SK-N-SH (cell line): ENCODE results near the gene CIROP. TPM values are rescaled to one million over a fixed set of nuclear protein-coding genes. Genes with fewer than 3 reads are reported as not detected.

ENCODE experiments used
- CTCF ChIA-PET: fragments of 300-600, 350-600 bp; formaldehyde crosslinking; extraction: SDS; loops from one replicate; lab custom pipeline; 2021; lab: Yijun Ruan, JAX
- POLR2A ChIA-PET: fragments of 350-600 bp; sonication (Branson Sonifier 250); formaldehyde crosslinking; extraction: SDS; loops from one replicate; lab custom pipeline; 2020; ENCODE audit warnings: antibody characterized with exemption, inconsistent platforms; lab: Yijun Ruan, JAX
- DNase-seq: peaks from one replicate; pipeline ENCODE4 v3.0.0; 2012
- H2AFZ ChIP-seq: fragments of 200-600 bp; sonication (generic); 2 replicates; pipeline ENCODE4 v1.8.1; 2016; ENCODE audit warnings: antibody characterized with exemption, mild to moderate bottlenecking, low read depth
- H3F3A ChIP-seq: fragments of 200-600 bp; sonication (generic); replicated peaks from 2 replicates; pipeline ENCODE3; 2016; ENCODE audit warnings: antibody characterized with exemption, mild to moderate bottlenecking; ENCODE audit not compliant: insufficient read depth
- H3K27ac ChIP-seq, 2 experiments: fragments of 200-500 bp in 1 of 2; fragments of 200-600 bp in 1 of 2; sonication (Bioruptor generic) in 1 of 2; sonication (generic), shearing (Covaris generic) in 1 of 2; 2 replicates each; pipeline versions ENCODE4 v1.5.1 to v1.6.1; 2014 to 2016; ENCODE audit warnings: low read depth in 2 of 2, inconsistent platforms in 1 of 2, low read length in 1 of 2, mild to moderate bottlenecking in 1 of 2, mixed read lengths in 1 of 2
- H3K27me3 ChIP-seq: fragments of 200-600 bp; sonication (generic), shearing (Covaris generic); 2 replicates; pipeline ENCODE4 v1.6.1; 2016; ENCODE audit warnings: mixed run types; ENCODE audit not compliant: insufficient read depth
- H3K36me3 ChIP-seq, 2 experiments: fragments of 200-500 bp in 1 of 2; fragments of 200-600 bp in 1 of 2; sonication (Bioruptor generic) in 1 of 2; sonication (generic) in 1 of 2; replicated peaks in 1 of 2; 2 replicates each; pipeline versions ENCODE3 to v1.5.1; 2014 to 2016; ENCODE audit warnings: low read length in 1 of 2, mild to moderate bottlenecking in 1 of 2; ENCODE audit not compliant: insufficient read depth in 2 of 2, control insufficient read depth in 1 of 2
- H3K4me1 ChIP-seq, 2 experiments: fragments of 200-500 bp in 1 of 2; fragments of 200-600 bp in 1 of 2; sonication (Bioruptor generic) in 1 of 2; sonication (generic), shearing (Covaris generic) in 1 of 2; 2 replicates each; pipeline versions ENCODE4 v1.5.1 to v1.6.1; 2014 to 2016; ENCODE audit warnings: low read depth in 1 of 2, low read length in 1 of 2, mixed run types in 1 of 2; ENCODE audit not compliant: insufficient read depth in 2 of 2, control insufficient read depth in 1 of 2
- H3K4me2 ChIP-seq: fragments of 200-600 bp; sonication (generic), shearing (Covaris generic); 2 replicates; pipeline ENCODE4 v1.6.1; 2017; ENCODE audit warnings: mixed run types
- H3K4me3 ChIP-seq, 2 experiments: fragments of 200-500 bp in 1 of 2; fragments of 200-600 bp in 1 of 2; sonication (Bioruptor generic) in 1 of 2; sonication (generic), shearing (Covaris generic) in 1 of 2; 2 replicates each; pipeline versions ENCODE4 v1.5.1 to v1.8.1; 2014 to 2016; ENCODE audit warnings: low read depth in 2 of 2, inconsistent platforms in 1 of 2, low read length in 1 of 2, mild to moderate bottlenecking in 1 of 2, mixed read lengths in 1 of 2, moderate library complexity in 1 of 2
- H3K79me2 ChIP-seq: fragments of 200-600 bp; sonication (generic); 2 replicates; pipeline ENCODE4 v1.8.1; 2017; ENCODE audit warnings: mild to moderate bottlenecking; ENCODE audit not compliant: insufficient read depth
- H3K9ac ChIP-seq: fragments of 200-600 bp; sonication (generic); 2 replicates; pipeline ENCODE4 v1.6.1; 2017; ENCODE audit warnings: mixed run types
- H3K9me2 ChIP-seq: fragments of 200-600 bp; sonication (generic); 2 replicates; pipeline ENCODE4 v1.6.1; 2017; ENCODE audit warnings: mixed run types
- H3K9me3 ChIP-seq: fragments of 200-600 bp; sonication (generic); 2 replicates; pipeline ENCODE4 v1.6.1; 2017; ENCODE audit warnings: mixed run types, mild to moderate bottlenecking, moderate library complexity
- H4K20me1 ChIP-seq: fragments of 200-600 bp; sonication (generic); 2 replicates; pipeline ENCODE4 v1.6.1; 2017; ENCODE audit warnings: mild to moderate bottlenecking, mixed run types; ENCODE audit not compliant: insufficient read depth
- EZH2phosphoT487 ChIP-seq: fragments of 200-600 bp; sonication (generic); IDR thresholded peaks from 2 replicates; pipeline ENCODE4 v1.6.1; 2017; ENCODE audit warnings: low read depth, mixed run types, mild to moderate bottlenecking, antibody characterized with exemption, moderate library complexity, borderline replicate concordance
- FOSL2 ChIP-seq: IDR thresholded peaks from 2 replicates; pipeline ENCODE4 v1.4.0; 2012; ENCODE audit warnings: low read depth, mild to moderate bottlenecking, moderate library complexity, borderline replicate concordance
- GABPA ChIP-seq: IDR thresholded peaks from 2 replicates; pipeline ENCODE4 v1.4.0; 2012; ENCODE audit warnings: low read depth, mild to moderate bottlenecking
- GATA2 ChIP-seq: sonication (generic); formaldehyde crosslinking; IDR thresholded peaks from 2 replicates; pipeline ENCODE4 v1.5.0; 2020; ENCODE audit warnings: mild to moderate bottlenecking, missing genetic modification reagents
- JUND ChIP-seq: IDR thresholded peaks from 2 replicates; pipeline ENCODE4 v1.4.0; 2012
- MAX ChIP-seq: IDR thresholded peaks from 2 replicates; pipeline ENCODE4 v1.4.0; 2012; ENCODE audit warnings: low read depth
- MEF2A ChIP-seq: IDR thresholded peaks from 2 replicates; pipeline ENCODE4 v1.4.0; 2012; ENCODE audit warnings: low read depth, borderline replicate concordance
- NFIC ChIP-seq: IDR thresholded peaks from 2 replicates; pipeline ENCODE4 v1.4.0; 2012; ENCODE audit warnings: borderline replicate concordance
- PBX3 ChIP-seq: IDR thresholded peaks from 2 replicates; pipeline ENCODE4; 2012
- TCF12 ChIP-seq: IDR thresholded peaks from 2 replicates; pipeline ENCODE4 v1.4.0; 2012
- YY1 ChIP-seq: IDR thresholded peaks from 2 replicates; pipeline ENCODE4 v1.4.0; 2012; ENCODE audit warnings: low read depth, mild to moderate bottlenecking
- ZBTB33 ChIP-seq: IDR thresholded peaks from 2 replicates; pipeline ENCODE4 v1.4.0; 2012; ENCODE audit warnings: low read depth, borderline replicate concordance
- WGBS: methylation state at CpG from one replicate; pipeline ENCODE4 v1.1.6; 2017; ENCODE audit warnings: low lambda C conversion rate; 5-methylcytosine and 5-hydroxymethylcytosine counted together
- polyA plus RNA-seq, 3 experiments: library from polyadenylated mRNA; depleted of rRNA; stranded (reverse); fragments of >200 nt; gene quantifications; 2 replicates each; pipeline ENCODE4 v1.2.3, GENCODE V29; 2012
- TF ChIP-seq, protein P1 (sequence below): IDR thresholded peaks from 2 replicates; pipeline ENCODE4 v1.4.0; 2012; ENCODE audit warnings: low read depth, borderline replicate concordance
- TF ChIP-seq, protein P2 (sequence below): fragments of 150-350 bp; IDR thresholded peaks from 2 replicates; pipeline ENCODE4 v1.6.1; 2016; ENCODE audit warnings: mild to moderate bottlenecking, low read depth, low read length

CIROP gene, protein sequence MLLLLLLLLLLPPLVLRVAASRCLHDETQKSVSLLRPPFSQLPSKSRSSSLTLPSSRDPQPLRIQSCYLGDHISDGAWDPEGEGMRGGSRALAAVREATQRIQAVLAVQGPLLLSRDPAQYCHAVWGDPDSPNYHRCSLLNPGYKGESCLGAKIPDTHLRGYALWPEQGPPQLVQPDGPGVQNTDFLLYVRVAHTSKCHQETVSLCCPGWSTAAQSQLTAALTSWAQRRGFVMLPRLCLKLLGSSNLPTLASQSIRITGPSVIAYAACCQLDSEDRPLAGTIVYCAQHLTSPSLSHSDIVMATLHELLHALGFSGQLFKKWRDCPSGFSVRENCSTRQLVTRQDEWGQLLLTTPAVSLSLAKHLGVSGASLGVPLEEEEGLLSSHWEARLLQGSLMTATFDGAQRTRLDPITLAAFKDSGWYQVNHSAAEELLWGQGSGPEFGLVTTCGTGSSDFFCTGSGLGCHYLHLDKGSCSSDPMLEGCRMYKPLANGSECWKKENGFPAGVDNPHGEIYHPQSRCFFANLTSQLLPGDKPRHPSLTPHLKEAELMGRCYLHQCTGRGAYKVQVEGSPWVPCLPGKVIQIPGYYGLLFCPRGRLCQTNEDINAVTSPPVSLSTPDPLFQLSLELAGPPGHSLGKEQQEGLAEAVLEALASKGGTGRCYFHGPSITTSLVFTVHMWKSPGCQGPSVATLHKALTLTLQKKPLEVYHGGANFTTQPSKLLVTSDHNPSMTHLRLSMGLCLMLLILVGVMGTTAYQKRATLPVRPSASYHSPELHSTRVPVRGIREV
- polyA plus RNA-seq (2012; rRNA removed) = not detected in 2 replicates
- not detected in 2 replicates for polyA plus RNA-seq (2012; cell fraction: cytosol; rRNA removed)
- polyA plus RNA-seq (2012; cell fraction: nucleus; rRNA removed) = not detected in 2 replicates

DNA sequence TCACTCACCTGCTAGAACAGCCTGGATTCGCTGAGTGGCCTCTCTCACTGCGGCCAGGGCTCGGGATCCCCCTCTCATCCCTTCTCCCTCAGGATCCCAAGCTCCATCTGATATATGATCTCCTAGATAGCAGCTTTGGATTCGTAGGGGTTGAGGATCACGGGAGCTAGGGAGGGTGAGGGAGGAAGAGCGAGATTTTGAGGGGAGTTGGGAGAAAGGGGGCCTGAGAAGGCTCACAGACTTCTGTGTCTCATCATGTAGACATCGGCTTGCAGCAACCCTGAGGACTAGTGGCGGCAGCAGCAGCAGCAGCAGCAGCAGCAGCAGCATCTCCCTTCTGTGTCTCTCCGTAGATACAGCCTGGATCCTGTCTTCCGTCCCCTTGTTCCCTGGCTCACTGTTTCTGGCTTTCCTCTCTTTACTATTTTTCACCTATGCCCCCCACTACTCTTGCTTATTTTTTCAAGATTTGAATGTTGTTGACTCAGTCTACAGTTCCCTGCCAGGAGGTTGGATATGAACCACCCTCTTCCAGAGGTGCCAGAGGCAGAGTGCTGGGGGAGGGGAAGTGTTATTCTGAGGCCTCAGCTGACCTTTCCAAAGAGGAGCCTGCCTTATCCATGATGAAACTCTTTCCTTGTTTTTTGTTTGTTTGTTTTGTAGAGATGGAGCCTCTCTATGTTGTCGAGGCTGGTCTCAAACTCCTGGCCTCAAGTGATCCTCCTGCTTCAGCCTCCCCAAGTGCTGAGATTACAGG lies at the start of gene CIROP:
Gene CIROP, minus strand, starts transcription at position 399 of the 757 bp plus-strand sequence. Its CDS starts 69 bp downstream, at position 330.
- 0 out of 2 replicates have a peak, but pooled peaks cover under 1% of the 10 kb centered on the region for H4K20me1 ChIP-seq
- ChIA-PET CTCF (interaction anchor here (1.0 to 1.7 kb wide), 3 partner anchors 11 to 17 kb away, joined by 3 to 6 read pairs (median 3); no protein-coding TSS in a partner anchor), POLR2A (no interaction called here)
- WGBS = 64% methylated on average over 11 of the region's 11 CpGs
- H3K4me3 ChIP-seq = no peak within 1 kb of the TSS
- H3K9me3 ChIP-seq = no peaks in the 10 kb centered on the region
- H3K4me1 ChIP-seq = no peaks in the 10 kb centered on the region
- no peak for DNase-seq
- no peak within 1 kb of the TSS for H3K4me2 ChIP-seq
- H3K36me3 ChIP-seq = no peaks in the 10 kb centered on the region
- TF ChIP-seq GATA2 (no peak), FOSL2 (no peak), MEF2A (no peak), EZH2phosphoT487 (no peak), ZBTB33 (no peak), JUND (no peak), YY1 (no peak), PBX3 (no peak), TCF12 (no peak), GABPA (no peak), MAX (no peak), NFIC (no peak)
- TF ChIP-seq, protein P1, sequence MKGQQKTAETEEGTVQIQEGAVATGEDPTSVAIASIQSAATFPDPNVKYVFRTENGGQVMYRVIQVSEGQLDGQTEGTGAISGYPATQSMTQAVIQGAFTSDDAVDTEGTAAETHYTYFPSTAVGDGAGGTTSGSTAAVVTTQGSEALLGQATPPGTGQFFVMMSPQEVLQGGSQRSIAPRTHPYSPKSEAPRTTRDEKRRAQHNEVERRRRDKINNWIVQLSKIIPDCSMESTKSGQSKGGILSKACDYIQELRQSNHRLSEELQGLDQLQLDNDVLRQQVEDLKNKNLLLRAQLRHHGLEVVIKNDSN = no peak
- TF ChIP-seq, protein P2, sequence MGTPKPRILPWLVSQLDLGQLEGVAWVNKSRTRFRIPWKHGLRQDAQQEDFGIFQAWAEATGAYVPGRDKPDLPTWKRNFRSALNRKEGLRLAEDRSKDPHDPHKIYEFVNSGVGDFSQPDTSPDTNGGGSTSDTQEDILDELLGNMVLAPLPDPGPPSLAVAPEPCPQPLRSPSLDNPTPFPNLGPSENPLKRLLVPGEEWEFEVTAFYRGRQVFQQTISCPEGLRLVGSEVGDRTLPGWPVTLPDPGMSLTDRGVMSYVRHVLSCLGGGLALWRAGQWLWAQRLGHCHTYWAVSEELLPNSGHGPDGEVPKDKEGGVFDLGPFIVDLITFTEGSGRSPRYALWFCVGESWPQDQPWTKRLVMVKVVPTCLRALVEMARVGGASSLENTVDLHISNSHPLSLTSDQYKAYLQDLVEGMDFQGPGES = no peak
- no peak within 1 kb of the TSS for H3K27ac ChIP-seq
- H3K9me2 ChIP-seq = no peaks in the 10 kb centered on the region
- H2AFZ ChIP-seq = no peak within 1 kb of the TSS
- H3K79me2 ChIP-seq = no peaks in the 10 kb centered on the region
- no peaks in the 10 kb centered on the region for H3F3A ChIP-seq
- no peaks in the 10 kb centered on the region; the same call in 1 of the 2 replicates for H3K27me3 ChIP-seq
- no peak within 1 kb of the TSS for H3K9ac ChIP-seq
